Astrocyte (in vitro differentiated cells and primary cell): Measurements from ENCODE around the gene MBD3L4.

Experiments
- EZH2 ChIP-seq: IDR thresholded peaks from 2 replicates; pipeline ENCODE4 v1.6.1; 2012; ENCODE audit warnings: mild to moderate bottlenecking, low read length, inconsistent platforms; ENCODE audit not compliant: insufficient read depth
- TF ChIP-seq, protein P1 (sequence below): IDR thresholded peaks from 2 replicates; pipeline ENCODE4 v1.5.1; 2011; ENCODE audit warnings: low read depth, mild to moderate bottlenecking, inconsistent platforms, low read length, moderate library complexity; ENCODE audit not compliant: insufficient read depth

DNA sequence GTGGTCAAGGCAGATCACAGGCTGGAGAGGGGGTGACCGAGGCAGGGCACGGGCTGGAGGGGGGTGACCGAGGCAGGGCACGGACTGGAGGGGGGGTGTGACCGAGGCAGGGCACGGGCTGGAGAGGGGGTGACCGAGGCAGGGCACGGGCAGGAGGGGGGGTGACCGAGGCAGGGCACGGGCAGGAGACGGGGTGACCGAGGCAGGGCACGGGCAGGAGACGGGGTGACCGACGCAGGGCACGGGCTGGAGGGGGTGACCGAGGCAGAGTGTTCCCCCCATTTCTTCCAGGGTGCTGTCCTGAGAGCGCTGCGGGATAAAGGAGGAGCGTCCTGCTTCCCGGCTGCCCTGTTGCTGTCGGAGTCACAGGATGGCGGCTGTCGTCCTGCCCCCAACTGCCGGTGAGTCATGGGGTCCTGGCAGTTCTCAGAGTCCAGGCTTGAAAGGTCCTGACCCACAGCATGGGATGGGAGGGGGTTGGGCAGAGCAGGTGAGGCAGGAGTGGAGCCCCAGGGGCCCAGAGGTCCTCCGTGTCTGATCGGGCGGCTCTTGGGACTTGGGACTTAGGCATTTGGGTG is 34.8 kb upstream of the MBD3L4 start:
- no peak for TF ChIP-seq EZH2
- TF ChIP-seq, protein P1, sequence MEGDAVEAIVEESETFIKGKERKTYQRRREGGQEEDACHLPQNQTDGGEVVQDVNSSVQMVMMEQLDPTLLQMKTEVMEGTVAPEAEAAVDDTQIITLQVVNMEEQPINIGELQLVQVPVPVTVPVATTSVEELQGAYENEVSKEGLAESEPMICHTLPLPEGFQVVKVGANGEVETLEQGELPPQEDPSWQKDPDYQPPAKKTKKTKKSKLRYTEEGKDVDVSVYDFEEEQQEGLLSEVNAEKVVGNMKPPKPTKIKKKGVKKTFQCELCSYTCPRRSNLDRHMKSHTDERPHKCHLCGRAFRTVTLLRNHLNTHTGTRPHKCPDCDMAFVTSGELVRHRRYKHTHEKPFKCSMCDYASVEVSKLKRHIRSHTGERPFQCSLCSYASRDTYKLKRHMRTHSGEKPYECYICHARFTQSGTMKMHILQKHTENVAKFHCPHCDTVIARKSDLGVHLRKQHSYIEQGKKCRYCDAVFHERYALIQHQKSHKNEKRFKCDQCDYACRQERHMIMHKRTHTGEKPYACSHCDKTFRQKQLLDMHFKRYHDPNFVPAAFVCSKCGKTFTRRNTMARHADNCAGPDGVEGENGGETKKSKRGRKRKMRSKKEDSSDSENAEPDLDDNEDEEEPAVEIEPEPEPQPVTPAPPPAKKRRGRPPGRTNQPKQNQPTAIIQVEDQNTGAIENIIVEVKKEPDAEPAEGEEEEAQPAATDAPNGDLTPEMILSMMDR, result no peak
